Gastroesophageal sphincter (tissue), 3 donors: Measurements from ENCODE around the gene TDO2.

ENCODE experiments used
- CTCF ChIP-seq, 4 experiments: fragments of 200-600 bp in 2 of 4; fragments of 450-650 bp in 2 of 4; sonication (generic) in 1 of 4; IDR thresholded peaks; one replicate each; pipeline ENCODE4 v1.5.1; 2017 to 2019; ENCODE audit warnings: antibody characterized with exemption in 4 of 4, mild to moderate bottlenecking in 2 of 4, moderate library complexity in 2 of 4
- POLR2A ChIP-seq, 2 donors: fragments of 450-650 bp; IDR thresholded peaks; one replicate each; pipeline ENCODE4 v1.6.1; 2017; ENCODE audit warnings: antibody characterized with exemption in 2 of 2, mild to moderate bottlenecking in 2 of 2, moderate library complexity in 1 of 2

GRCh38 chr4:155946486-155946885 is 43.0 kb downstream of the TDO2 start:
- TF ChIP-seq CTCF (IDR thresholded peaks at IDR 0.05) (no peak), POLR2A (IDR thresholded peaks at IDR 0.05) (no peak)
